Measurements from ENCODE around the gene RNF10. TPM values are rescaled to one million over a fixed set of nuclear protein-coding genes. Genes with fewer than 3 reads are reported as not detected.

The RNF10 gene
- total and polyA plus RNA-seq, 2 of the 4 experiments (the other 2 are of a cell fraction), result 44.4 to 95.0 TPM

GRCh38 chr12:120588371-120588770 is 54.2 kb downstream of the RNF10 start:
- Histone ChIP-seq H3K4me1 (ENCODE audit: control insufficient read depth, insufficient read depth, low read length) (no peaks in the 10 kb centered on the region), H3K23ac (ENCODE audit: low read depth, low read length) (no peak overlapping the region), H2AFZ (replicated peaks; ENCODE audit: low read length, poor library complexity) (no peak overlapping the region), H2BK15ac (ENCODE audit: low read depth, low read length) (no peak overlapping the region), H3K18ac (ENCODE audit: low read depth, low read length) (no peak overlapping the region), H3K27ac (ENCODE audit: insufficient read depth, low read length) (no peak overlapping the region), H3K4me3 (ENCODE audit: insufficient read depth, low read depth, low read length) (no peak overlapping the region), H2AK5ac (ENCODE audit: low read depth, low read length) (no peak overlapping the region), H4K20me1 (ENCODE audit: insufficient read depth, low read length) (no peaks in the 10 kb centered on the region), H2AK9ac (replicated peaks; ENCODE audit: low read depth, low read length, poor library complexity) (no peak overlapping the region), H4K91ac (ENCODE audit: insufficient read depth, low read depth, low read length) (no peak overlapping the region), H2BK20ac (ENCODE audit: low read depth, low read length) (no peak overlapping the region), H3K79me1 (ENCODE audit: low read depth in 1 of 2, low read length in 2 of 2) (no peaks in the 10 kb centered on the region), H3K4ac (ENCODE audit: low read depth, low read length) (no peak overlapping the region), H3K14ac (replicated peaks; ENCODE audit: low read depth, low read length) (no peak overlapping the region), H2BK120ac (ENCODE audit: low read depth, low read length) (no peak overlapping the region), H2BK5ac (ENCODE audit: low read depth, low read length, poor library complexity, severe bottlenecking) (no peak overlapping the region), H3K36me3 (ENCODE audit: control insufficient read depth, insufficient read depth, low read length) (no peaks in the 10 kb centered on the region), H3K4me2 (ENCODE audit: low read depth, low read length) (no peak overlapping the region), H4K8ac (ENCODE audit: low read depth in 2 of 2, low read length in 2 of 2) (no peak overlapping the region), H3K56ac (ENCODE audit: extremely low read depth, insufficient read depth, low read length) (no peak overlapping the region), H4K5ac (ENCODE audit: low read depth, low read length) (no peak overlapping the region), H3K9me1 (ENCODE audit: insufficient read depth, low read length) (no peaks in the 10 kb centered on the region), H3K9ac (ENCODE audit: low read depth, low read length) (no peak overlapping the region), H3K9me3 (ENCODE audit: control insufficient read depth, insufficient read depth, low read length) (no peaks in the 10 kb centered on the region), H3K27me3 (ENCODE audit: control insufficient read depth, insufficient read depth, low read length) (peaks cover 42% of the 10 kb centered on the region)
- ATAC-seq (ENCODE audit: low read depth) (no peak), DNase-seq (no peak)
- in situ Hi-C loops (cut with MboI; ENCODE audit: low sequenced_read_pairs) (no loop called here), dilution Hi-C loops (cut with HindIII; ENCODE audit: low sequenced_read_pairs, unreplicated experiment) (no loop called here), intact Hi-C loops (cut with micrococcal nuclease) (no loop called here)
- TF ChIP-seq RFX5 (IDR thresholded peaks at IDR 0.05; ENCODE audit: low read depth, low read length) (no peak), USF2 (IDR thresholded peaks at IDR 0.05; ENCODE audit: low read depth, low read length) (no peak), CHD1 (IDR thresholded peaks at IDR 0.05; ENCODE audit: low read depth, low read length) (no peak), FOS (IDR thresholded peaks at IDR 0.05; ENCODE audit: low read depth, low read length) (no peak), RCOR1 (IDR thresholded peaks at IDR 0.05; ENCODE audit: insufficient replicate concordance, low read length) (no peak), NFE2L2 (IDR thresholded peaks at IDR 0.05; ENCODE audit: low read depth, low read length) (no peak), CTCF (conservative IDR thresholded peaks at IDR 0.05; ENCODE audit: low read depth, low read length) (no peak), RAD21 (IDR thresholded peaks at IDR 0.05; ENCODE audit: low read length) (no peak), BHLHE40 (IDR thresholded peaks at IDR 0.05; ENCODE audit: low read depth, low read length) (no peak), MXI1 (IDR thresholded peaks at IDR 0.05; ENCODE audit: borderline replicate concordance, low read depth, low read length) (no peak)
- BruUV-seq (replicated peaks), result no TSS peak
- ChIA-PET CTCF (interaction anchor here (0.5 kb wide), 1 partner anchor 356 kb away, joined by 3 read pairs; no protein-coding TSS in a partner anchor), POLR2A (ENCODE audit: unreplicated experiment) (no interaction called here)
- no CpG with 5 or more reads among the region's 1 CpG for WGBS, 2 experiments (ENCODE audit: extremely low coverage in 2 of 2, insufficient read length in 1 of 2)

Data from IMR-90 (cell line).